ENCODE results near the gene RALB. TPM values are rescaled to one million over a fixed set of nuclear protein-coding genes. Genes with fewer than 3 reads are reported as not detected.

The RALB gene

GRCh38 chr2:120343100-120343432 lies 90.4 kb downstream of the RALB start:
- no peak overlapping the region for H2AK5ac ChIP-seq (ENCODE audit: low read length)
- H2BK5ac ChIP-seq (ENCODE audit: low read length): no peak overlapping the region
- WGBS (ENCODE audit: extremely low coverage, insufficient coverage, low lambda C conversion rate): no CpG with 5 or more reads among the region's 5 CpGs
- no peak overlapping the region for H4K8ac ChIP-seq (ENCODE audit: low read depth, low read length)
- H3K27me3 ChIP-seq (ENCODE audit: insufficient read depth, low read length, poor library complexity): peaks cover 42% of the 10 kb centered on the region
- no peak overlapping the region for H3K4me2 ChIP-seq (ENCODE audit: low read length)
- H3K23ac ChIP-seq (ENCODE audit: low read length): no peak overlapping the region
- no peak overlapping the region for H3K4ac ChIP-seq (ENCODE audit: low read depth, low read length)
- H3K79me1 ChIP-seq (ENCODE audit: low read length): no peaks in the 10 kb centered on the region
- H3K36me3 ChIP-seq (ENCODE audit: control insufficient read depth, insufficient read depth, low read length): no peaks in the 10 kb centered on the region
- H3K79me2 ChIP-seq (ENCODE audit: control insufficient read depth, insufficient read depth, low read length): no peaks in the 10 kb centered on the region
- H3K27ac ChIP-seq (ENCODE audit: low read depth, low read length): no peak overlapping the region
- H2BK15ac ChIP-seq (replicated peaks; ENCODE audit: low read depth): no peak overlapping the region
- no peak for DNase-seq
- no peaks in the 10 kb centered on the region for H3K4me1 ChIP-seq (ENCODE audit: control insufficient read depth, low read depth, low read length)
- H3K18ac ChIP-seq (ENCODE audit: low read length): no peak overlapping the region
- no peak overlapping the region for H3K4me3 ChIP-seq (ENCODE audit: low read length)
- no peak overlapping the region for H2BK120ac ChIP-seq (ENCODE audit: low read depth, low read length)
- no peak overlapping the region for H3K56ac ChIP-seq (ENCODE audit: low read length)
- no peak overlapping the region for H4K5ac ChIP-seq (ENCODE audit: low read length)
- no peak overlapping the region for H3K9ac ChIP-seq (ENCODE audit: low read length)

GRCh38 chr2:120343433-120344105 lies 90.9 kb downstream of the RALB start:
- Histone ChIP-seq H3K4me3 (ENCODE audit: low read length) (no peak overlapping the region), H3K9ac (ENCODE audit: low read length) (no peak overlapping the region), H2BK5ac (ENCODE audit: low read length) (no peak overlapping the region), H3K4me1 (ENCODE audit: control insufficient read depth, low read depth, low read length) (no peaks in the 10 kb centered on the region), H2BK120ac (ENCODE audit: low read depth, low read length) (no peak overlapping the region), H3K56ac (ENCODE audit: low read length) (peak overlapping the region; percentile 25), H2AK5ac (ENCODE audit: low read length) (no peak overlapping the region), H3K27ac (ENCODE audit: low read depth, low read length) (no peak overlapping the region), H3K27me3 (ENCODE audit: insufficient read depth, low read length, poor library complexity) (peaks cover 47% of the 10 kb centered on the region), H4K5ac (ENCODE audit: low read length) (no peak overlapping the region), H3K79me1 (ENCODE audit: low read length) (no peaks in the 10 kb centered on the region), H4K8ac (ENCODE audit: low read depth, low read length) (no peak overlapping the region), H3K4me2 (ENCODE audit: low read length) (peak overlapping the region; percentile 46), H3K4ac (ENCODE audit: low read depth, low read length) (no peak overlapping the region), H3K36me3 (ENCODE audit: control insufficient read depth, insufficient read depth, low read length) (no peaks in the 10 kb centered on the region), H3K23ac (ENCODE audit: low read length) (no peak overlapping the region), H3K18ac (ENCODE audit: low read length) (no peak overlapping the region), H3K79me2 (ENCODE audit: control insufficient read depth, insufficient read depth, low read length) (no peaks in the 10 kb centered on the region), H2BK15ac (replicated peaks; ENCODE audit: low read depth) (no peak overlapping the region)
- peak; percentile 89 for DNase-seq
- WGBS (ENCODE audit: extremely low coverage, insufficient coverage, low lambda C conversion rate): no CpG with 5 or more reads among the region's 43 CpGs

Small RNA genes within 50 kb of the gene (small RNA-seq; reads per million reads assigned to genes)
- gene MTND4LP14 (ENCODE audit: insufficient read depth): not detected
